Testis (tissue), 2 donors: ENCODE data around the gene CTPS2.

ENCODE experiments used
- CTCF ChIP-seq, 3 experiments: fragments of 450-650 bp in 2 of 3; fragments of 200-600 bp in 1 of 3; sonication (generic) in 1 of 3; IDR thresholded peaks; one replicate each; pipeline ENCODE4 v1.5.1; 2016 to 2019; ENCODE audit warnings: antibody characterized with exemption in 3 of 3, mild to moderate bottlenecking in 2 of 3, moderate library complexity in 1 of 3
- POLR2A ChIP-seq: fragments of 450-650 bp; IDR thresholded peaks from one replicate; pipeline ENCODE4 v1.6.1; 2017; ENCODE audit warnings: antibody characterized with exemption, mild to moderate bottlenecking, moderate library complexity

GRCh38 chrX:16547644-16548043 lies 164.8 kb downstream of the CTPS2 start:
- no peak for TF ChIP-seq CTCF (IDR thresholded peaks at IDR 0.05)
- no peak for TF ChIP-seq POLR2A
